SK-N-MC (cell line): ENCODE results near the gene LTBP4.

Source experiments
- EZH2 ChIP-seq: fragments of 200-600 bp; sonication (generic); IDR thresholded peaks from one replicate; pipeline ENCODE4 v1.6.1; 2017; ENCODE audit warnings: antibody characterized with exemption
- FOXP2 ChIP-seq: optimal IDR thresholded peaks from 2 replicates; pipeline ENCODE3; 2011; ENCODE audit warnings: mild to moderate bottlenecking, moderate library complexity; ENCODE audit not compliant: insufficient read depth; ENCODE audit errors: extremely low read length, control extremely low read depth
- POLR2AphosphoS5 ChIP-seq: IDR thresholded peaks from 2 replicates; pipeline ENCODE4 v1.6.1; 2012; ENCODE audit warnings: mild to moderate bottlenecking, low read depth, low read length, borderline replicate concordance

- TF ChIP-seq EZH2: no peak
- no peak for TF ChIP-seq POLR2AphosphoS5
- TF ChIP-seq FOXP2: no peak
These were observed 45.0 kb upstream of the LTBP4 start for GRCh38 chr19:40555978-40556689.
